Stimulated activated CD8-positive, alpha-beta memory T cell treated with anti-CD3 and anti-CD28 coated beads, Interleukin-12 subunit alpha, Interleukin-12 subunit beta, amount 100 ng/mL, for 4 hours (primary cell): ENCODE results near the gene ZNF621.
"Not testable (repeated sequence)": the region's sequence is repeated elsewhere in the genome, so short reads cannot be mapped to it uniquely, and the experiment has no call there.

Source experiments
- DNase-seq: peaks from one replicate; pipeline ENCODE4 v3.0.0-alpha.2; 2020; ENCODE audit warnings: low read depth

The ZNF621 gene

DNA sequence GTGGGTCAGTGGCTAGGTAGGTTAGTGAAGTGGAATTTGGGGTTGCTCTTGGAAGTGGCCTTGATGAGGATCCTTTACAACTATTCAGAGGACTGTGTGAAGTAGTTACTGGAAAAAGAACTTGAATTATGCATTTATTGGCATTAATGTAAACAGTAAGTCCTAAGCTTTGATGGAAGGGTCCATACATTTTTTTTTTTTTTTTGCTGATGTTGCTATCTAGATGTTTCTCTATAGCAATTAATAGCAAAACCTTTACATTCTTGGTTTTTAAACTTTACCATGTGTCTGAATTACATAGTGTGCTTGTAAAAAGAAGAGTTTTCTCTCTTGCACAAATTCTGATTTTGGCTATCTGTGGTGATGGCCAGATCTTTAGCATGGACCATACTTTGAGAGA is 9.5 kb downstream of the ZNF621 start:
- DNase-seq: no peak

DNA sequence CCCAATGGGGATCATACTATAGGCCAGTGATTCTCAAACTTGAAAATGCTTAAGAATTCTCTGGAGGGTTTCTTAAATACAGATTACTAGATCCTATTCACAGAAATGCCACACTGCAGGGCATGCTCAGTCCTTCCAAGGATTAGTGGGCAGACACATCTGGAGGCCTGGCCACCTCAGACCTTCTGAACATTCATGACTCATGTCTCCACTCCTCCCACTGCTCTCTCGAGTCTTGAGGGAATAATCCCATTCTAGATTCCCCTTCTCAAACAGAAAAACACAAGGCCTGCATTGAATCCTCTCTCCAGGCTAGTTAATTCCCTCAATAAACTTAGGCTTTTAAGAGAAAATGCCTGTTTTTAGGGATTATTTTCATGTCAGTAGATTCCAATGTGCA is 22.1 kb downstream of the ZNF621 start:
- no peak for DNase-seq

DNA sequence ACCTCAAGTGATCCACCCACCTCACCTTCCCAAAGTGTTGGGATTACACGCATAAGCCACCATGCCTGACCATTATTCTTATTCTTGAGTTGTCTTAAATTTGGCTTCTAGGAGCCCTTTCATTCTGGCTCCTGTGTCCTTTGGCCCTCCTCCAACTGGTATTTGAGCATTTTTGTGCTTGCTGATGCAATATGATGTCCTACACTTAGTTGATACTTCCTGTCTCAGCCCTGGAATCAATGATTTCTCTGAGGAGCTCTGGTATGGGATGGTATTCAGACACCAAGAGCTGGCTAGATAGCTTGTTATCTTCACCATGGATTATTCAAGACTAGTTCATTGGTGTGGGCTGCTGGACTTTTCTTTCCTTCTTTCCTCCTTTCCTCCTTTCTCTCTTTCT is 25.4 kb downstream of the ZNF621 start:
- DNase-seq: no peak

DNA sequence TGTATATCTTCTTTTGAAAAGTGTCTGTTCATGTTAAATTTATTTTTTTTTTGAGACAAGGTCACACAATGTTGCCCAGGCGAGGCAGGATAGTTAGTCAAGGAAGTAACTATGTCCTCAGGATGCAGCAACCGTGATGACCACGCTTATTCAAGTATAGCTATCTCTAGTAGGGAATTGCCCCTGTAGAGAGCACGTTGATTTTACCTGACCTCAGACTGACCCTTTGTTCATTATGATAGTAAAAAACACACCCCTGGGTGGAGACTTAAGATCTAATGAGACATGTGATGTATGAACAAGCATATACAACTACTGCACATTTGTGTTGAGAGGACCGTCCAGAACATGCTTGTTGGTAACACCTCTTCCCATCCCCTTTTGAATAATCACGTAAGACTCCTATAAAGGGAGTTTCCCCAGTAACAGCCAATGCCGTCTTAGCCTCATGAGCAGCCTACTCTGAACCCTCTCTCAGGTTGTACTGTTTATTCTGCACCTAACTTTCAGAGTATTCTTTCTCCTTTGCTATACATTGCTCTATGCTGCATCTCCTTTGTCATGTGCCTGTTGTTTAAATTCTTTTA is 32.9 kb downstream of the ZNF621 start:
- DNase-seq: no peak

DNA sequence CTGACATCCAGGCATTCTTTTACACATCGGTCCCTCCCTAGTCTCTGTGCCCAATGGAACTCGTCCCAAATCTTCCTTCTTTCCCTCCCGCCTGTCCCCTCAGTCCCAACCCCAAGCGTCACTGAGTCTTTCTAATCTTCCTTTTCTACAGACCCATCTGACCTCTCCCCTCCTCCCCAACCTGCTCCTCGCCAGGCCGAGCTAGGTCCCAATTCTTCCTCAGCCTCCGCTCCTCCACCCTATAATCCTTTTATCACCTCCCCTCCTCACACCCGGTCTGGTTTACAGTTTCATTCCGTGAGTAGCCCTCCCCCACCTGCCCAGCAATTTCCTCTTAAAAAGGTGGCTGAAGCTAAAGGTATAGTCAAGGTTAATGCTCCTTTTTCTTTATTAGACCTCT is 37.7 kb downstream of the ZNF621 start:
- DNase-seq: not testable (repeated sequence)

DNA sequence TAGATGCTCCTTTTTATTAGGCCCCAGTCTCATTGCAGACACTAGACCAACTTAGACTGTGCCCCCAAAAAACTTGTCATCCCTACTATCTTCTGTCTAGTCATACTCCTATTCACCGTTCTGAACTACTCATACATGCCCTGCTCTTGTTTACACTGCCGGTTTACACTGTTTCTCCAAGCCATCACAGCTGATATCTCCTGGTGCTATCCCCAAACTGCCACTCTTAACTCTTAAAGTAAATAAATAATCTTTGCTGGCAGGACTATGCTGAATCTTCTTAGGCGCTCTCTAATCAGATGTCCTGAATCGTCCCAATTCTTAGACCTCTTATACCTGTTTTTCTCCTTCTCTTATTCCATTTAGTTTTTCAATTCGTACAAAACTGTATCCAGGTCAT is 40.9 kb downstream of the ZNF621 start:
- DNase-seq: not testable (repeated sequence)

DNA sequence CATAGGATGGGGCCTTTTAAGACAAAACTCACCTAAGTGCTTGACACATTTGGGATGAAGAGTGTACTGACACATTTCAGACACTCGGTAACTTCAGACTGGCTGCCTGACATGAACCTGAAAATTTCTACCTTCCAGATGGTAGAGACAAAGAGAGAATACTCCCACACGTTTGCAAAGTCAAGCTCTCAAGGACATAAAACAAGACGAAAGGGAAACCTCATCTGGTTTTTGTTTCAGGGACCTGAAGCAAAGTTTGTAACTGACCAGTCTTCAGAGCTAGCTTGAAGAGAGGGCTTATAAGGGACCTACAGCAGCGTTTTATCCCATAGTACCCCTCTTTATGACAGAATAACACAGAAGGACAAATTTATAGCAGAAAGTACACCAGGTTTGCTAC is 41.9 kb downstream of the ZNF621 start:
- no peak for DNase-seq

DNA sequence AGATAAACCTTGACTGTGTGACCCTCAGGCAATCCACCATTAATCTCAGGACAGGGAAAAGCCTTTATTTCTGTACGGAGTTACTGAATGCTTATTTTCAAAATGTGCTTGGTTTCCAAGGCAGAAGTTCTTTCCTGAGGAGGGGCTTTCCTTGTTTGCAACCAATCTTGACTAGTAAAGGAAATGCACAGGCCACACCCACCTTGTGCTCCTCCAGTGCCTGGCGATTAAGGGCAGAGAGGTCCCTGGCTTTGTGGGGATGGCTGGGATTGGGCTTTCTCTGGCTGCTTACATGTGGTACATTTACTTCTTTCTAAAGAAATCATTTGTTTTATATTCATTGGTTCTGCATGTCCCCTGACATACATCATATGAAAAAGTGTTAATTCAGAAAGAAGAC is 47.8 kb downstream of the ZNF621 start:
- DNase-seq: no peak

DNA sequence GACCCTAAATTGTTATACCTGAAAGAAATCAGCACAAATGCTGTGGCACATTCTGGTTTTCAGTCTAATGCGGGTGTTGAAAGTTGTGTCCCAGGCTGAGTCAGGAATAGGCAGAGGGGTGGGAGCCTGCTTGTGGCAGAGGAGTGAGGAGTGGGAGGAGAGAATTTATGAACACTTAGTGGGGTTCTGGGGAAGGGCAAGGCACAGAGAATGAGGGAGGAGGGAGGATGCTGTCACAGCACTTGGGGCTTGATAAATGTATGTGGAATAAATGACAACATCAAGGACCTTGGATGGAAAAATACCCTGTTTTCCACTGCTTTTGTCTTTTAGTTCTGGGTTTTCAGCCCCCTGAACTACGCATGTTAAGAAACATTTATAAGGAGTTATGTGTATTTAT is 49.3 kb downstream of the ZNF621 start:
- no peak for DNase-seq

DNA sequence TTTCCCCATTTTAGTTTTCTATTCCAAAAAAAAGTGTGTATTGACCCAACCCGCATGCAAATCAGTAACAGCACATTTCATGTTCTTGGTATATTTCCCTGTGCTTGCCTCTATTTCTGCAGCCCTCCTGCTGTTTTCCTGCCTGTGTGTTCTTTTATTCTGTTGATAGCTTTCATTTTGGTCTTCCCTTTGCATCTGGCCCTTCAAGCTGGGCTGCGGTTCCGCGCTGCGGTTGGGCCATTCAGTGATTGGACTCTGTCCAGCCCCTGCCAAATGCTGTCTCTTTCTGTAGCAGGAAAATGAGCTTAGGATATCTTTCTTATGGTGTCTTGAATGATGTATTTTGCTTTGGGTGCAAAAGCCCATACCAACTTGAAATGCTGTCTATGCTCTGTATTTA is 49.9 kb downstream of the ZNF621 start:
- DNase-seq: no peak

DNA sequence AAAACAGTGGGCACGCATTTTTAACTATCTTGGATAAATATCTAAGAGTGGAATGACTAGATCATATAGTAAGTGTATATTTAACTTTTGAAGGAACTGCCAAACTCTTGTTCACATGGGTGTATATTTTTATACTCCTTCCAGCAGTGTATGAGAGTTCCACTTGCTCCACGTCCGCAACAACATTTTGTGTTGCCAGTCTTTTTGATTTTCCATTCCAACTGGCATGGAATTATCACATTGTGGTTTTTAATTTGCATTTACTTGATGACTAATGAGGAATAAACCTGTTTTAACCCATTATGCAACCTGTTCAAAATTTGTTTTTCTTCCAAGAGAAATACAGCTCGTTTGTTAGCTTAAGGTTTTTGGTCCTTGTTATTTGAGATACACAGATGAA is 51.6 kb downstream of the ZNF621 start:
- no peak for DNase-seq

DNA sequence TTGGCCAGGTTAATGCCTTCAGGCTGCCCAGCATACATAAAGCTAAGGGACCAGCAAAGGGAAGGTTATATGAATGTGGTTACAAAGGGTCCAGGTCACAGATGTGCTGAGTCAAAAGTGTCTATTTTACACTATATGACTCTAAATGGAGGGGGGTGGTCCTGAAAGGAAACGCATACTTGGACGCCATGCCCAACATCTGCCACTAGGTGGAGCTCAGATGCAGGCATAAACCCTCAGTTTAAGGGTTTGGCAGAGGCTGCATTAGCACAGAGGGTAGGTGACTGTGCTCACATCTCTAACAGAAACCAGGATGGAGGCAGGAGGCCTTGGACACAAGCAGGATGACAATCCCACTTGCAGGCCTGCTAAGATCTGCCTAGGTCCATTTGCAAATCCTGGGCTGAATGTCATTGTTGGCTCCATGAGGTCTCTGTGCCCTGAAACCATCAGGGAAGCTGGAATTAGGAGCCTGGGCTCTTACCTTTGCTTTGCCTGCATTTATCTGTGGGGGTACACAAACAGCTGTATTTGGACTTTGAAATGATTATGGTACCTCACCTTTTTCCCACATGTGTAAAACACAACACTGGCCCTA is 55.8 kb downstream of the ZNF621 start:
- peak; percentile 6 for DNase-seq

DNA sequence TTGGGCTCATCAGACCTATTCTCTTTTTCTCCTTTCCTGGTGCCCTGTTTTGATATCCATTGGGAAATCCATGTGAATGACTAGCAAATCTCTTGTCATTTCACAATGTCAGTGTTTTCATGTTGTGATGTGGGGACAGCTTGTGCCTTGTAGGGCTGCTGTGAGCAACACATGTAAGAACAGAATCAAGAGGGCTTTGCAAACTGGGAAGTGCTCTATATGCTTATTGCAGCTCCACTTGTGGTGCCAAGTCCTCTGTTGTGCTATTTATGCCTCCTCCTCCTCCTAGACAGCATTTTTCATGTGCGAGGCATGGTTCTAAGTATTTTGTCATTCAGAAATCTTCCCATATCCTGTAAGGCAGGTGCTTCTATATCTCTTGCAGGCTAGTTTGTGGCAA is 56.4 kb downstream of the ZNF621 start:
- DNase-seq: no peak

DNA sequence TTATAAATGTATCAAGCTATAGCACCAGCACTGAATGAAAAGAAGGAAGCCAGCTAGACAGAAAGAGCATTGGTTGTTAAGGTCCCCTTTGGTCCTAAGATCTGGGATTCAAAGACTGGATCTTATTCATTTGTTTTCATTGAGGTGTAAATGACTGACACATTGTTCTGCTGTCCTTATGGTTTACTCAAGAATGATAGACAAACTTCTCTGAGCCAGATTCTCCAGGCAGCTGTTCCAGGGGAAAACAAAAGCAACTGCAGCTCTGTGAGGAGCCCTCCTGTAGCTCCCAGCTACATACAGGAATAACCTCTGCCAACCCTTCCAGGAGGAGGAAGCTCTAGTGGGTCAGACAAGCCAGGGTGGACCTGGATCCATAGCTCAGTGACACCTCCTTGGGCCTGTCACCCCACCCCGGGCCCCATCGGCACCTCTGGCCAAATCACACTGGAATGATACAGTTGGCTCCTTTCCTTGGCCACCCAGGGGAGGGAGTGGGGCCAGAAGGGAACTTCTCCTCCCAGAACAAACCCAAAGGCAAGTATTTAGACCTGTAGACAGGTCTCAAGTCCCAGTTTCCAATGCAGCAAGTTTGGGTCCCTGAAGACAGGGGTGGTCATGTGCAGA is 57.8 kb downstream of the ZNF621 start:
- DNase-seq: no peak

DNA sequence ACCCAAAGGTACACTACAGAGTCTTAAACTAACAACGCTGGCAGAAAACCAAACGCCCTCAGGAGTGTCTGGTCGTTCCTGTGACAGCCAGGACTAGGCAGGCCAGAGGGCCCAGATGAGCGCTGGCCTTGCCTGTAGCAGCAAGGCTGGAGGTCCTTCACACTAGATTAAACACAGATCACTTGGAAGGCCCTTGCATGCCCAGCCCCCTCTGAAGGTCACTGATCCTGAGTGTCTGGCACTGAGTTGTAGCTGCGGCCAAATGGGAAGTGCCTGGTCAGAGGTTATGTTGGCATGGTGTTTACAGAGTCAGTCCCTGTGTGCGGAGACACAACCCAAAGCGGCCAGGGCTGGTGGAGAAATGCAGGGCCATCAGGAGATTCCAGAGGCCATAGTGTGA is 58.9 kb downstream of the ZNF621 start:
- DNase-seq: no peak

DNA sequence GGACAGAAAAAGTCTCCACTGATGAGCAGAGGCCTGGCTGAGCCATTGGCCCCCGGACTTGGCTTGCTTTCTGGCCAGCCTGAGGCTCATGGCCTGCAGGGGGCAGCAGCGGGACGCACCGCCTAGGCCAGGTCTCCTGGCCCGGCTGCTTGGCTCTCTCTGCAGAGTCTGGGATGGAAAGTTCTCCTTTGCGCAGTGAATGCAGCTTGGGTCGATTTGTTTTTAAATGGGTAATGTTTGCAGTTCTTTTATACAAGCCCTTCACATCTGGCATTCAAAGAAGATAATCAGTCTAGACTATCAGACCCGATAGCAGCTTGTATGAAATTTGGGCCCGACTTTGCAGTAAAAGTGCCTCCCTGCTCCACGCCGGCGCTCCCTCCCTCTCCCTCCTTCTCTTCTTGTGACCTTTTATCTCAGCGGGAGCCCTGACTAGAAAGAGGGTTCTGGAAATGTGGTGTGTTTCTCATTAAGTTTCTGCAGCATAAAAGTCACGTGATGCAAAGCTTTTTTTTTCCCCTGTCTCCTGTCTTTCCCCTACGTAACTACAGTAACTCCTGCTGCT is 59.9 kb downstream of the ZNF621 start:
- peak; percentile 39 for DNase-seq

DNA sequence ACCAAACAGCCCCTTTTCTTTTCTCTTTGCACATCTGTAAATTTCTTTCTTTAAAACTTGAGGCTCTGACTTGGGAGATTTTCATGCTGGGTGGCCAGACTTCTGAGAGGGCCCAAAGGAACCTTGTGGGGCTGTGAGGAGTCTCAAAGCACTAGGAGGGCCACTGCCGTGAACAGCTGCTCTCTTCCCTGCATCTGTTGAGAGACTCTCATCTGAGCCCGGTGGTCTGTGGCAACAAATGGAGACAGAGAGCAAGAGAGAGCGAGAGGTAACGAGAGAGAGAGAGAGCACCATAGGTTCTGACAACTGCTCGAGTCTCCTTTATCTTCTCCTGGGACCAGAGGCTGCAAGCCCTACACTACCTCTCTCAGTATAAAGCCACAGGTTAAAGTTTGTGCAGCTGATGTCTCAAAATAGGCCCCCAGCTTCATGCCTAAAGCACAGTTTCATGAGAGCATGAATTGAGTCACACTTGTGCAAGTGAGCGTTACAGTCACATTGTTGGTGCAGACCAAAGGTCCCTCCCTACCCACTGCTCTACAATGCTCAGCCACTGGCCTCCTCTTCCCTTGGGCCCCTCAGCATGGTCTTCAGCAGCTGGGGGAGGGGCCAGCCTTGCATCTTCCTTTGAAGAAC is 60.7 kb downstream of the ZNF621 start:
- no peak for DNase-seq

DNA sequence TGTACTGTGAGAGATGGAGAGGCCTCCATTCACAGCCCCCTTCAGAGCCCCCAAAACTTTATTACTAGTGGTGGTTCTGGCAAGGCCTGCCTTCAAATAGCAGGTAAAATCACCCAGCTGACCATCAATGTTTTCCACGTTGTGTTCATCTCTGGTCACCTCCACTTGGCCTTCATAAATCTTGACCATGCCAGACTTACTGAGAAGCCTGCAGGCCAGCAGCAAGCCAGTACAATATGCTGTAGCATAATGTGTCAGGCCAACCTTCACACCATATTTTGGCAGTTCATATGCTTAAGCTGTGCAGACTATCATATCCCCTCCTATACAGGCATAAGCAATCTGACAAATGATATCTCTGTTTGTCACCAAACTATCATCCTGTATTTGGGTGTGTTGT is 62.1 kb downstream of the ZNF621 start:
- DNase-seq: no peak

DNA sequence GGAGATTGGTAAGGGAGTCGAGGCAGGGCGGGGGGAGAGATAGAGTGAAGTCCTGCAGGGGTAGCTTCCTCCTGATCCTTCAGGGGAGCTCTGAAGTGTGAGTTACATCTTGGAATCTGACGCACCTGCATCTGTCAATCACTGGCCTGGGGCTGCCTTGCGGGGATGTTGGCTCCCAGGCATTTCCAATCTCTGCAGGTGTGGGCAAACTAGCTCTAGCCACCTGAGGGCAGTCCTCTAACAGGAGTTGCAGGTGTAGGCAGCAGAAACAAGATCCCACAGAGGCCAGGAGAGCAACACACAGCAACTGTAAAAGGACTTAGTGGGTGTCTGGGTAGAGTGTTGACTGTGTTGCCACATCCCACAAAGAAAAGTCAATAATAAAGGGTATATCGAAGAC is 63.6 kb downstream of the ZNF621 start:
- DNase-seq: no peak
